SK-N-MC (cell line): Measurements from ENCODE around the gene DOK3.

ENCODE experiments used
- EZH2 ChIP-seq: fragments of 200-600 bp; sonication (generic); IDR thresholded peaks from one replicate; pipeline ENCODE4 v1.6.1; 2017; ENCODE audit warnings: antibody characterized with exemption
- POLR2AphosphoS5 ChIP-seq: IDR thresholded peaks from 2 replicates; pipeline ENCODE4 v1.6.1; 2012; ENCODE audit warnings: mild to moderate bottlenecking, low read depth, low read length, borderline replicate concordance

DNA sequence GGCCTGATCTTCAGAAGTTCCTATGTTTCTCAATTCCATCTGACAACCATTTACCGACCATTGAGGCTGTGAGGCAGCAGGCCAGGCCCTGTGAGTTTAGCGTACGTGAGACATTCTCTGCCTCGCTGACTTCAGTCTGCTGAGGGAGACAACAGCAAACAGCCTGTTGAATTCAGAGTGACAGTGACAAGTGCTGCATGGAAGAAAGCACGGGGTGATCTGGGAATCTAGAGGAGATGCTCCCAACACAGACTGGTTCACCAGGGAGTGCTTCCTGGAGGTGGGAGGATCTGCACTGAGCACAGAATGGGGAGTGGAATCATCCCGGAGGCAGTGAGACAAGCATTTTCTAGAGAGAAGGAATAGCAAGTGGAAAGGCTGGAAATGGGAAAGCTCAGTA, 17.2 kb upstream of the DOK3 start:
- TF ChIP-seq POLR2AphosphoS5 = no peak
- no peak for TF ChIP-seq EZH2
